ENCODE results near the gene FDXR. TPM values are rescaled to one million over a fixed set of nuclear protein-coding genes. Genes with fewer than 3 reads are reported as not detected.

Gene FDXR
- total and polyA plus RNA-seq, 2 of the 8 experiments (the other 6 are each of a cell fraction or from before 2014, with no cell fraction given), result 24.2 to 31.4 TPM

- TF ChIP-seq GABPA (IDR thresholded peaks at IDR 0.05; ENCODE audit: borderline replicate concordance, insufficient read depth, low read length), result no peak
- TF ChIP-seq SIN3A (conservative IDR thresholded peaks at IDR 0.05 in 1 of 2, IDR thresholded peaks at IDR 0.05 in 1 of 2; ENCODE audit: low read depth in 1 of 2, low read length in 2 of 2), result no peak
- no peak for TF ChIP-seq ZNF274 (IDR thresholded peaks at IDR 0.05; ENCODE audit: borderline replicate concordance, extremely low read depth, low read length)
- no peak for TF ChIP-seq CREB1 (IDR thresholded peaks at IDR 0.05)
- TF ChIP-seq SAP30 (IDR thresholded peaks at IDR 0.05; ENCODE audit: insufficient read depth, insufficient replicate concordance, low read length), result no peak
- no peak for TF ChIP-seq CHD7 (IDR thresholded peaks at IDR 0.05; ENCODE audit: insufficient replicate concordance, low read length)
- TF ChIP-seq BRCA1 (IDR thresholded peaks at IDR 0.05; ENCODE audit: low read depth, low read length), result no peak
- no peak for TF ChIP-seq ASH2L (IDR thresholded peaks at IDR 0.05; ENCODE audit: low read length)
- no peak for TF ChIP-seq PHF8 (conservative IDR thresholded peaks at IDR 0.05; ENCODE audit: low read depth, low read length)
These were observed 36.6 kb downstream of the FDXR start (continued) for GRCh38 chr17:74836191-74836590.

Measured in H1 (cell line).